HG03064 (cell line): Measurements from ENCODE around the gene AQP3.
A peak's percentile ranks its signal among the peaks of the same experiment; 100 is the strongest.
"Not testable (repeated sequence)": the region's sequence is repeated elsewhere in the genome, so short reads cannot be mapped to it uniquely, and the experiment has no call there.

Experiments used
- ATAC-seq: cut with Tn5 transposase; IDR thresholded peaks from one replicate; pipeline ENCODE4 v1.9.1; 2021; ENCODE audit warnings: low read depth; ENCODE audit not compliant: unreplicated experiment

The AQP3 gene

GRCh38 chr9:33446946-33447798 is at the start of gene AQP3:
Gene AQP3 (minus strand): TSS chr9:33447593. CDS start chr9:33447530, 63 bp downstream.
- no peak for ATAC-seq

GRCh38 chr9:33493819-33494218 is 46.4 kb upstream of the AQP3 start:
- not testable (repeated sequence) for ATAC-seq

GRCh38 chr9:33489066-33489465 is 41.7 kb upstream of the AQP3 start:
- no peak for ATAC-seq

- not testable (repeated sequence) for ATAC-seq
Measured at GRCh38 chr9:33485312-33485711, 37.9 kb upstream of the AQP3 start.

GRCh38 chr9:33480976-33481375 is 33.6 kb upstream of the AQP3 start:
- ATAC-seq: no peak

- no peak for ATAC-seq
Measured at GRCh38 chr9:33480106-33480505, 32.7 kb upstream of the AQP3 start.

- no peak for ATAC-seq
Measured at GRCh38 chr9:33476503-33476902, 29.1 kb upstream of the AQP3 start.

GRCh38 chr9:33475357-33475756 is 28.0 kb upstream of the AQP3 start:
- ATAC-seq: no peak

GRCh38 chr9:33473643-33474352 is 26.4 kb upstream of the AQP3 start, which contains the start of gene NOL6:
Gene NOL6 (minus strand): TSS chr9:33473924. CDS start chr9:33473842, 82 bp downstream.
- ATAC-seq: peak; percentile 94

- ATAC-seq: no peak
Measured at GRCh38 chr9:33472881-33473615, 25.7 kb upstream of the AQP3 start.

- ATAC-seq: no peak
Measured at GRCh38 chr9:33472171-33472880, 24.9 kb upstream of the AQP3 start.

- ATAC-seq: no peak
Measured at GRCh38 chr9:33471361-33471760, 24.0 kb upstream of the AQP3 start.

- no peak for ATAC-seq
Measured at GRCh38 chr9:33469891-33470290, 22.5 kb upstream of the AQP3 start.

GRCh38 chr9:33468797-33469621 is 21.6 kb upstream of the AQP3 start:
- no peak for ATAC-seq

- no peak for ATAC-seq
Measured at GRCh38 chr9:33468215-33468730, 20.9 kb upstream of the AQP3 start.

GRCh38 chr9:33467526-33467925 is 20.1 kb upstream of the AQP3 start:
- ATAC-seq: no peak

GRCh38 chr9:33466565-33467495 is 19.4 kb upstream of the AQP3 start:
- ATAC-seq: no peak
